WERI-Rb-1 (cell line): ENCODE data around the gene SMYD3.

Source experiments
- DNase-seq: peaks from one replicate; pipeline ENCODE4 v3.0.0-alpha.2; 2020
- H3K27ac ChIP-seq: fragments of 250-450 bp; sonication (Bioruptor Pico); 2 replicates; pipeline ENCODE4 v1.5.1; 2020; ENCODE audit warnings: mild to moderate bottlenecking, moderate library complexity
- H3K27me3 ChIP-seq: fragments of 250-450 bp; sonication (Bioruptor Pico); 2 replicates; pipeline ENCODE4 v1.5.1; 2021; ENCODE audit warnings: mild to moderate bottlenecking, low read depth, moderate library complexity; ENCODE audit not compliant: insufficient read depth, severe bottlenecking
- H3K36me3 ChIP-seq: fragments of 250-450 bp; sonication (Bioruptor Pico); 2 replicates; pipeline ENCODE4 v1.5.1; 2020; ENCODE audit warnings: mild to moderate bottlenecking, moderate library complexity
- H3K4me3 ChIP-seq: 2 replicates; pipeline ENCODE4 v1.5.1; 2011; ENCODE audit warnings: low read depth, mild to moderate bottlenecking, control low read depth, low read length
- H3K9me3 ChIP-seq: fragments of 250-450 bp; sonication (Bioruptor Pico); 2 replicates; pipeline ENCODE4 v1.5.1; 2021; ENCODE audit warnings: mild to moderate bottlenecking, moderate library complexity; ENCODE audit not compliant: severe bottlenecking
- CTCF ChIP-seq: IDR thresholded peaks from 2 replicates; pipeline ENCODE4 v1.5.1; 2011; ENCODE audit warnings: low read depth, mild to moderate bottlenecking, control low read depth, inconsistent platforms, low read length

The SMYD3 gene

GRCh38 chr1:246418565-246419312 is 88.3 kb downstream of the SMYD3 start:
- peak; percentile 29 for DNase-seq
- peaks cover 7% of the 10 kb centered on the region for H3K9me3 ChIP-seq
- no peak for TF ChIP-seq CTCF

GRCh38 chr1:246417813-246418564 is 89.1 kb downstream of the SMYD3 start:
- Histone ChIP-seq H3K9me3 (peaks cover 7% of the 10 kb centered on the region), H3K4me3 (no peak overlapping the region), H3K27me3 (no peaks in the 10 kb centered on the region), H3K27ac (peak overlapping the region; percentile 39), H3K36me3 (peaks cover 8% of the 10 kb centered on the region)
- TF ChIP-seq CTCF: no peak
- no peak for DNase-seq

More at GRCh38 chr1:246418565-246419312, 88.3 kb downstream of the SMYD3 start:
- no peaks in the 10 kb centered on the region for H3K27me3 ChIP-seq
- peak overlapping the region; percentile 39 for H3K27ac ChIP-seq
- H3K4me3 ChIP-seq: no peak overlapping the region
- peaks cover 8% of the 10 kb centered on the region for H3K36me3 ChIP-seq

- H3K36me3 ChIP-seq: peaks cover 8% of the 10 kb centered on the region
- H3K27ac ChIP-seq: no peak overlapping the region
- peaks cover 7% of the 10 kb centered on the region for H3K9me3 ChIP-seq
- no peak overlapping the region for H3K4me3 ChIP-seq
- no peak for TF ChIP-seq CTCF
- no peak for DNase-seq
- no peaks in the 10 kb centered on the region for H3K27me3 ChIP-seq
These were observed 89.8 kb downstream of the SMYD3 start for GRCh38 chr1:246417152-246417812.

- DNase-seq: no peak
- no peak for TF ChIP-seq CTCF
These were observed 90.8 kb downstream of the SMYD3 start for GRCh38 chr1:246416261-246416660.

GRCh38 chr1:246415028-246415427 is 92.1 kb downstream of the SMYD3 start:
- H3K36me3 ChIP-seq: peaks cover 8% of the 10 kb centered on the region
- H3K4me3 ChIP-seq: no peak overlapping the region
- H3K9me3 ChIP-seq: peaks cover 7% of the 10 kb centered on the region
- H3K27me3 ChIP-seq: no peaks in the 10 kb centered on the region
- TF ChIP-seq CTCF: no peak
- DNase-seq: no peak
- no peak overlapping the region for H3K27ac ChIP-seq

More at GRCh38 chr1:246416261-246416660, 90.8 kb downstream of the SMYD3 start:
- no peaks in the 10 kb centered on the region for H3K27me3 ChIP-seq
- H3K27ac ChIP-seq: no peak overlapping the region
- no peak overlapping the region for H3K4me3 ChIP-seq
- H3K36me3 ChIP-seq: peaks cover 8% of the 10 kb centered on the region
- peaks cover 7% of the 10 kb centered on the region for H3K9me3 ChIP-seq
